Left ventricle myocardium inferior (tissue), 1 donor: ENCODE results near the gene SPATA32. TPM values are rescaled to one million over a fixed set of nuclear protein-coding genes. Genes with fewer than 3 reads are reported as not detected.

Experiments used
- DNase-seq: peaks from one replicate; pipeline ENCODE4 v3.0.0-alpha.2; 2020
- H3K27ac ChIP-seq: fragments of 200-600 bp; replicated peaks from 2 replicates; pipeline ENCODE4 v1.8.0; 2021
- H3K27me3 ChIP-seq: fragments of 200-600 bp; 2 replicates; pipeline ENCODE4 v1.8.0; 2021; ENCODE audit warnings: low read depth
- H3K36me3 ChIP-seq: fragments of 200-600 bp; 2 replicates; pipeline ENCODE4 v1.8.0; 2021
- H3K4me1 ChIP-seq: fragments of 200-600 bp; 2 replicates; pipeline ENCODE4 v1.8.0; 2021
- H3K4me3 ChIP-seq: fragments of 200-600 bp; 2 replicates; pipeline ENCODE4 v1.8.0; 2021; ENCODE audit warnings: mild to moderate bottlenecking, moderate library complexity
- H3K9me3 ChIP-seq: fragments of 200-600 bp; replicated peaks from 2 replicates; pipeline ENCODE4 v1.8.0; 2021
- CTCF ChIP-seq: fragments of 200-600 bp; IDR thresholded peaks from 2 replicates; pipeline ENCODE4 v1.8.0; 2021; ENCODE audit warnings: antibody characterized with exemption, mild to moderate bottlenecking, borderline replicate concordance
- intact Hi-C: fragments of 100-400 bp; cut with micrococcal nuclease; formaldehyde crosslinking; loops from one replicate; pipeline ENCODE4 v1.11.0; 2022
- total RNA-seq: library from RNA; stranded (reverse); fragmentation: NEBNext Ultra II Directional; extraction: Animal tissue kit (Norgen Biotek cat#: 25700); gene quantifications from one replicate; pipeline ENCODE4 v1.2.1, GENCODE V29; 2021
- donor health status: DM: no; HTN: yes; CAD: no; lungs with severe emphysema.

The SPATA32 gene
- total RNA-seq, 1 donor from 2014 or later = not detected

- Histone ChIP-seq H3K4me3 (no peak overlapping the region), H3K4me1 (peaks cover 98% of the 10 kb centered on the region), H3K27me3 (no peaks in the 10 kb centered on the region), H3K27ac (peak overlapping the region; percentile 97), H3K9me3 (no peaks in the 10 kb centered on the region), H3K36me3 (no peaks in the 10 kb centered on the region)
- TF ChIP-seq CTCF = no peak
- DNase-seq = no peak
- intact Hi-C loops = no loop called here
Observed at GRCh38 chr17:45308840-45309239, 46.9 kb upstream of the SPATA32 start.

- DNase-seq = no peak
- H3K4me3 ChIP-seq = no peak overlapping the region
- H3K27me3 ChIP-seq = no peaks in the 10 kb centered on the region
- no peaks in the 10 kb centered on the region for H3K36me3 ChIP-seq
- peaks cover 98% of the 10 kb centered on the region for H3K4me1 ChIP-seq
- no peaks in the 10 kb centered on the region for H3K9me3 ChIP-seq
- TF ChIP-seq CTCF = no peak
- peak overlapping the region; percentile 97 for H3K27ac ChIP-seq
- intact Hi-C loops = no loop called here
Observed at GRCh38 chr17:45308016-45308365, 46.1 kb upstream of the SPATA32 start.

- H3K4me1 ChIP-seq = peaks cover 98% of the 10 kb centered on the region
- TF ChIP-seq CTCF = no peak
- H3K36me3 ChIP-seq = no peaks in the 10 kb centered on the region
- intact Hi-C loops = no loop called here
- DNase-seq = no peak
- no peaks in the 10 kb centered on the region for H3K9me3 ChIP-seq
- H3K27ac ChIP-seq = peak overlapping the region; percentile 97
- H3K27me3 ChIP-seq = no peaks in the 10 kb centered on the region
- no peak overlapping the region for H3K4me3 ChIP-seq
Observed at GRCh38 chr17:45307290-45308015, 45.6 kb upstream of the SPATA32 start.

GRCh38 chr17:45306623-45307022 lies 44.7 kb upstream of the SPATA32 start:
- DNase-seq = no peak
- H3K4me3 ChIP-seq = no peak overlapping the region
- no peaks in the 10 kb centered on the region for H3K36me3 ChIP-seq
- peak overlapping the region; percentile 97 for H3K27ac ChIP-seq
- H3K4me1 ChIP-seq = peaks cover 98% of the 10 kb centered on the region
- TF ChIP-seq CTCF = peak; percentile 16
- intact Hi-C loops = no loop called here
- H3K27me3 ChIP-seq = no peaks in the 10 kb centered on the region
- no peaks in the 10 kb centered on the region for H3K9me3 ChIP-seq

GRCh38 chr17:45306094-45306493 lies 44.2 kb upstream of the SPATA32 start:
- DNase-seq = no peak
- intact Hi-C loops = no loop called here
- no peak for TF ChIP-seq CTCF
- peaks cover 98% of the 10 kb centered on the region for H3K4me1 ChIP-seq
- no peaks in the 10 kb centered on the region for H3K36me3 ChIP-seq
- peak overlapping the region; percentile 97 for H3K27ac ChIP-seq
- no peaks in the 10 kb centered on the region for H3K27me3 ChIP-seq
- no peaks in the 10 kb centered on the region for H3K9me3 ChIP-seq
- no peak overlapping the region for H3K4me3 ChIP-seq
